T-cell (primary cell): ENCODE data around the gene DLEC1. TPM values are rescaled to one million over a fixed set of nuclear protein-coding genes. Genes with fewer than 3 reads are reported as not detected.

Experiments used
- ATAC-seq, 4 experiments: fragments of 200-7000 bp in 3 of 4; fragments of 150-1000 bp in 1 of 4; cut with Tn5 transposase; replicated peaks in 1 of 4; 1 replicate in 3 of 4; 2 replicates in 1 of 4; pipeline ENCODE4 v1.10.0; 2021; ENCODE audit warnings: moderate library complexity in 3 of 4, mild to moderate bottlenecking in 2 of 4, moderate number of reproducible peaks in 1 of 4
- CTCF ChIA-PET, 2 donors: fragments of 300-600 bp; sonication (Branson Sonifier 250); formaldehyde crosslinking; loops; one replicate each; lab custom pipeline; 2022; ENCODE audit warnings: antibody characterized with exemption in 2 of 2; lab: Charles Lee
- POLR2A ChIA-PET, 2 donors: fragments of 300-600 bp; sonication (Branson Sonifier 250); formaldehyde crosslinking; loops; one replicate each; lab custom pipeline; 2022; ENCODE audit warnings: antibody characterized with exemption in 2 of 2; lab: Charles Lee
- DNase-seq, 35 experiments: peaks; one replicate each; pipeline versions ENCODE4 v3.0.0 to v3.0.0-alpha.2; 2013 to 2023
- H3K27ac ChIP-seq: one replicate; pipeline ENCODE4 v1.5.1; 2013; ENCODE audit warnings: low read length
- H3K27me3 ChIP-seq, 2 experiments: replicated peaks in 1 of 2; 1 replicate in 1 of 2; 2 replicates in 1 of 2; pipeline versions ENCODE4 v1.6.1 to v1.7.0; 2013; ENCODE audit warnings: low read length in 1 of 2, mixed read lengths in 1 of 2; ENCODE audit not compliant: control insufficient read depth in 2 of 2, insufficient read depth in 2 of 2; ENCODE audit errors: extremely low read depth in 1 of 2
- H3K36me3 ChIP-seq, 2 donors: 1 replicate in 1 of 2; 2 replicates in 1 of 2; pipeline versions ENCODE4 v1.6.1 to v1.7.0; 2013; ENCODE audit warnings: low read length in 1 of 2; ENCODE audit not compliant: control insufficient read depth in 2 of 2, insufficient read depth in 1 of 2; ENCODE audit errors: extremely low read depth in 1 of 2
- H3K4me1 ChIP-seq, 2 experiments: 1 replicate in 1 of 2; 2 replicates in 1 of 2; pipeline versions ENCODE4 v1.6.1 to v1.7.0; 2013; ENCODE audit warnings: low read length in 2 of 2, mixed read lengths in 1 of 2; ENCODE audit not compliant: insufficient read depth in 2 of 2, control insufficient read depth in 1 of 2; ENCODE audit errors: extremely low read depth in 1 of 2
- H3K4me3 ChIP-seq, 2 donors: 1 replicate in 1 of 2; 2 replicates in 1 of 2; pipeline versions ENCODE4 v1.5.1 to v1.7.0; 2013; ENCODE audit warnings: mild to moderate bottlenecking in 2 of 2, low read length in 1 of 2, moderate library complexity in 1 of 2; ENCODE audit not compliant: control insufficient read depth in 1 of 2; ENCODE audit errors: extremely low read depth in 1 of 2
- H3K9me3 ChIP-seq: 2 replicates; pipeline ENCODE4 v1.7.0; 2013
- H3K27ac Mint-ChIP-seq, 2 donors: one replicate each; pipeline ENCODE4 v1.8.0; 2020 to 2021; ENCODE audit warnings: mild to moderate bottlenecking in 2 of 2, mixed read lengths in 2 of 2
- H3K27me3 Mint-ChIP-seq, 2 donors: one replicate each; pipeline ENCODE4 v1.8.0; 2021 to 2022; ENCODE audit warnings: mixed read lengths in 2 of 2
- H3K36me3 Mint-ChIP-seq: one replicate; pipeline ENCODE4 v1.8.0; 2021; ENCODE audit warnings: mixed read lengths
- H3K4me1 Mint-ChIP-seq, 3 donors: one replicate each; pipeline ENCODE4 v1.8.0; 2020 to 2022; ENCODE audit warnings: mixed read lengths in 3 of 3, mild to moderate bottlenecking in 1 of 3
- H3K4me3 Mint-ChIP-seq, 3 donors: one replicate each; pipeline ENCODE4 v1.8.0; 2020 to 2022; ENCODE audit warnings: mild to moderate bottlenecking in 3 of 3, mixed read lengths in 3 of 3, moderate library complexity in 3 of 3
- H3K9me3 Mint-ChIP-seq, 3 donors: one replicate each; pipeline ENCODE4 v1.8.0; 2020 to 2022; ENCODE audit warnings: mixed read lengths in 3 of 3
- WGBS: methylation state at CpG from one replicate; pipeline ENCODE4 v1.1.5; 2013; ENCODE audit warnings: missing lambda C conversion rate; ENCODE audit not compliant: insufficient coverage; 5-methylcytosine and 5-hydroxymethylcytosine counted together
- total RNA-seq, 35 experiments: library from RNA in 6 of 35; stranded (reverse) in 6 of 35; fragments of 120-200 nt in 1 of 35; gene quantifications; one replicate each; pipeline versions ENCODE4 v1.2.1 to v1.2.4 and lab custom pipeline; 2013 to 2026

Gene DLEC1
- total RNA-seq, 5 donors from 2014 or later (not counting 1 experiment from before 2014, with no cell fraction given) = 4.7 to 21.7 (median 17.8) TPM

DNA sequence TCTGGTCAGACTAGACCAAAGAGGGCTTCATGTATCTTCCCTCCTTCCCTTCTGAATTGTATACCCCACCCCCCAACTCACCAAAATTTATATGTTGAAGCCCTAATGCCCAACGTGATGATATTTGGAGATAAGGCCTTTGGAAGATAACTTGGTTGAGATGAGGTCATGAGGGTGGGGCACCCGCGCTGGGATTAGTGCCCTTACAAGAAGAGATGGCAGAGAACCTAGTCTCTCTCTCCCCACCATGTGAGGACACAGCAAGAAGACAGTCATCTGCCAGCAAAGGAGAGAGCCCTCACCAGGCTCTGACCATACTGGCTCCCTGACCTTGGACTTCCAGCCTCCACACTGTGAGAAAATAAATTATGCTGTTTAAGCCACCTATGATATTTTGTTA, 23.0 kb upstream of the DLEC1 start:
- POLR2A ChIA-PET = no interaction called here
- peaks cover 0 to 56% of the 10 kb centered on the region in 2 donors for H3K36me3 ChIP-seq
- no peak overlapping the region for H3K27ac Mint-ChIP-seq
- H3K4me1 Mint-ChIP-seq = peaks cover 0 to 2% (median 2%) of the 10 kb centered on the region in 3 donors
- H3K27ac ChIP-seq = no peak overlapping the region
- CTCF ChIA-PET = no interaction called here
- ATAC-seq (no peak), DNase-seq (no peak)
- H3K27me3 Mint-ChIP-seq = no peaks in the 10 kb centered on the region
- no peaks in the 10 kb centered on the region for H3K9me3 Mint-ChIP-seq
- WGBS = no CpG with 5 or more reads among the region's 3 CpGs
- no peak overlapping the region for H3K4me3 ChIP-seq
- peaks cover 0 to under 1% of the 10 kb centered on the region in 2 experiments for H3K4me1 ChIP-seq
- no peaks in the 10 kb centered on the region for H3K9me3 ChIP-seq
- H3K36me3 Mint-ChIP-seq = peaks cover 63% of the 10 kb centered on the region
- H3K27me3 ChIP-seq = peaks cover 0 to 3% of the 10 kb centered on the region in 2 experiments
- H3K4me3 Mint-ChIP-seq = no peak overlapping the region

DNA sequence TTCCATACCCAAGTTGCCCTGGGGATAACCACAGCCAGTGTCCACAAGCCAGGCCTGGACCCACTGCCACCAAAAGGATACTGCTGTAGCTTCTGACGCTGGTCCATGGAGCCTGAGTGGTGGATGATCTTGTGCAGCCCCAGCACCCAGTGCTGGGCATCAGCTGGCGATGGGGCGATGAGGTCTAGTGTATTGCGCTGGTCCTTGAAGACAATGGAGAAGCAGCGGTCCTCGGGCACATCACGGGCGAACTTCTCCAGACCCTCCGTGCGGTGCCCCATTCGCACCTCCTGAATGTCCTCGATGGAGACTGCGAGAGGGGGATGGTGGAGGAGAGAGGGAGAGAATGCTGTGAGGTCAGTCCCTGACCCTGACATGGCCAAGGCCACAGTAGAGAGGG, 22.6 kb upstream of the DLEC1 start:
- ATAC-seq = no peak
- peaks cover 0 to 3% of the 10 kb centered on the region in 2 experiments for H3K27me3 ChIP-seq
- H3K4me1 ChIP-seq = peaks cover 0 to 2% of the 10 kb centered on the region in 2 experiments
- WGBS = over 99% methylated on average over 12 of the region's 13 CpGs
- no peaks in the 10 kb centered on the region for H3K9me3 ChIP-seq
- ChIA-PET CTCF (no interaction called here), POLR2A (no interaction called here)
- no peak overlapping the region for H3K27ac ChIP-seq
- Mint-ChIP-seq H3K27me3 (no peaks in the 10 kb centered on the region), H3K36me3 (peaks cover 62% of the 10 kb centered on the region), H3K9me3 (no peaks in the 10 kb centered on the region), H3K4me1 (peaks cover 0 to 7% (median 6%) of the 10 kb centered on the region in 3 donors), H3K4me3 (no peak overlapping the region), H3K27ac (peak overlapping the region in 1 of 2 donors; percentile 6)
- peaks cover 0 to 54% of the 10 kb centered on the region in 2 donors for H3K36me3 ChIP-seq
- H3K4me3 ChIP-seq = no peak overlapping the region
- DNase-seq = no peak

DNA sequence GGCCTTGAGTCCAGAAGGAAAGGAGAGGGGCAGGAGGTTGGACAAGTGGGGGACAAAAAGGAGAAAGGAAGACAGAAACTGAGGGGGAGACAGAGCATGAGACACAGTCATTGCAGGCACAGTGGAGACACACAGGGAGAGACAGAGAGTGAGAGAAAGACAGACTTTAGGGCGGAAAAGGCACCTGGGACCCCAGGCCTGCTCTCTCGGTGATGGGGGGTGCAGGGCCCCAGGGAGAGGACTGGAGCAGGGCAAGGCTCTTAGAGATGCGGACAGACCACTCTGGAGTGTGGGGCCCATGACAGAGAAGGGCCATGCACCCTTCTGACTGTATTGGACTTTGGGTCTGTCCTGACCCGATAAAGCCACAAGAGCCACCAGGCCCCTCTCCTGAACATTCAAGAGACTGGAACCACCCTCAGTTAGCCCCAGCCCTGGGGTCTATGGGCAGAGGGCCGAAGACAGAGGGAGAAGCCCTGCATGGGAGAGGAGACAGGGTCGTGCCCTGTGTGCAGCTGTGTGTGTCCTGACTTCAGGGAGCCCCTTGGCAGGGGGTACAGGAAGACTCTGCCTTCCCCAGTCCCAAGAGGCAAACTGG, 22.1 kb upstream of the DLEC1 start:
- POLR2A ChIA-PET = no interaction called here
- Mint-ChIP-seq H3K4me1 (peaks cover 5 to 12% (median 11%) of the 10 kb centered on the region in 3 donors), H3K27ac (peak overlapping the region in 1 of 2 donors; percentile 6), H3K4me3 (no peak overlapping the region), H3K36me3 (peaks cover 60% of the 10 kb centered on the region), H3K27me3 (no peaks in the 10 kb centered on the region), H3K9me3 (no peaks in the 10 kb centered on the region)
- DNase-seq = no peak
- Histone ChIP-seq H3K4me3 (no peak overlapping the region), H3K4me1 (peaks cover 0 to 6% of the 10 kb centered on the region in 2 experiments), H3K27me3 (peaks cover 0 to 3% of the 10 kb centered on the region in 2 experiments), H3K9me3 (no peaks in the 10 kb centered on the region), H3K27ac (no peak overlapping the region), H3K36me3 (peaks cover 0 to 54% of the 10 kb centered on the region in 2 donors)
- 100% methylated on average over 3 of the region's 6 CpGs for WGBS
- CTCF ChIA-PET = no interaction called here
- ATAC-seq = no peak

GRCh38 chr3:38017445-38018295, 21.3 kb upstream of the DLEC1 start:
- Mint-ChIP-seq H3K9me3 (no peaks in the 10 kb centered on the region), H3K4me1 (peaks cover 8 to 19% (median 18%) of the 10 kb centered on the region in 3 donors), H3K27ac (peak overlapping the region in 1 of 2 donors; percentile 48), H3K4me3 (no peak overlapping the region), H3K27me3 (no peaks in the 10 kb centered on the region), H3K36me3 (peaks cover 60% of the 10 kb centered on the region)
- Histone ChIP-seq H3K36me3 (peaks cover 0 to 54% of the 10 kb centered on the region in 2 donors), H3K27me3 (peaks cover 0 to 3% of the 10 kb centered on the region in 2 experiments), H3K4me1 (peaks cover 0 to 14% of the 10 kb centered on the region in 2 experiments), H3K4me3 (no peak overlapping the region), H3K9me3 (no peaks in the 10 kb centered on the region), H3K27ac (no peak overlapping the region)
- DNase-seq (no peak), ATAC-seq (no peak)
- 86% methylated on average over 6 of the region's 9 CpGs for WGBS
- ChIA-PET CTCF (interaction anchor here in 1 of 2 donors (0.6 kb wide), 1 partner anchor 37 kb away, joined by 3 read pairs; no protein-coding TSS in a partner anchor), POLR2A (no interaction called here)

GRCh38 chr3:38018296-38019266, 20.4 kb upstream of the DLEC1 start:
- no peak for ATAC-seq
- WGBS = 90% methylated on average over 11 of the region's 13 CpGs
- peaks cover 0 to 54% of the 10 kb centered on the region in 2 donors for H3K36me3 ChIP-seq
- no peaks in the 10 kb centered on the region for H3K9me3 ChIP-seq
- Mint-ChIP-seq H3K27ac (peak overlapping the region in 1 of 2 donors; percentile 16), H3K4me3 (no peak overlapping the region), H3K36me3 (peaks cover 60% of the 10 kb centered on the region), H3K27me3 (no peaks in the 10 kb centered on the region), H3K4me1 (peaks cover 16 to 26% (median 24%) of the 10 kb centered on the region in 3 donors), H3K9me3 (no peaks in the 10 kb centered on the region)
- H3K4me3 ChIP-seq = no peak overlapping the region
- no peak for DNase-seq
- CTCF ChIA-PET = no interaction called here
- H3K27ac ChIP-seq = no peak overlapping the region
- peaks cover 3 to 21% of the 10 kb centered on the region in 2 experiments for H3K4me1 ChIP-seq
- H3K27me3 ChIP-seq = peaks cover 0 to 3% of the 10 kb centered on the region in 2 experiments
- POLR2A ChIA-PET = no interaction called here
